K562 (cell line): ENCODE measurements around the gene LY6G5B. TPM values are rescaled to one million over a fixed set of nuclear protein-coding genes. Genes with fewer than 3 reads are reported as not detected.

Experiments used
- ETS1 ChIP-seq: conservative IDR thresholded peaks from 2 replicates; pipeline ENCODE4 v1.6.1; 2011; ENCODE audit warnings: low read depth, mild to moderate bottlenecking, low read length; ENCODE audit not compliant: control insufficient read depth
- POLR2G ChIP-seq: fragments of 200-400 bp; formaldehyde crosslinking; IDR thresholded peaks from 2 replicates; pipeline ENCODE4 v1.6.1; 2017; ENCODE audit warnings: low read depth, mild to moderate bottlenecking, antibody characterized with exemption, low read length, moderate library complexity
- RBM22 ChIP-seq: fragments of 200-400 bp; formaldehyde crosslinking; IDR thresholded peaks from 2 replicates; pipeline ENCODE4 v1.6.1; 2018; ENCODE audit warnings: low read length, low read depth; ENCODE audit not compliant: poor library complexity, severe bottlenecking
- SMARCA5 ChIP-seq: fragments of 450-650 bp; IDR thresholded peaks from 2 replicates; pipeline ENCODE4 v1.6.1; 2016
- SPI1 ChIP-seq: IDR thresholded peaks from 2 replicates; pipeline ENCODE4 v1.6.1; 2011; ENCODE audit warnings: low read depth, low read length, control low read depth, borderline replicate concordance
- polyA plus RNA-seq, 8 experiments: library from polyadenylated mRNA; depleted of rRNA in 4 of 8; stranded (reverse) in 5 of 8; unstranded in 3 of 8; fragments of >200 nt; fragmentation: Nextera tagmentation in 2 of 8; fragmentation: Illumina TruSeq in 1 of 8; extraction: Ambion mirVana in 2 of 8; extraction: Trizol in 1 of 8; gene quantifications; 2 replicates each; pipeline versions ENCODE4 v1.2.1 to v1.2.3, GENCODE V29; 2011 to 2014; ENCODE audit warnings: inconsistent platforms in 1 of 8, missing spikeins in 1 of 8
- total RNA-seq, 7 experiments: library from RNA; depleted of rRNA in 6 of 7; stranded (reverse); fragments of >200 nt in 6 of 7; fragmentation: Illumina TruSeq in 2 of 7; extraction: Trizol in 2 of 7; gene quantifications; 2 replicates each; pipeline versions ENCODE4 v1.2.1 to v1.2.3, GENCODE V29; 2011 to 2021; ENCODE audit warnings: low replicate concordance in 1 of 7
- TF ChIP-seq, protein P1 (sequence below), 2 experiments: fragments of 450-650 bp; formaldehyde crosslinking in 1 of 2; IDR thresholded peaks; 2 replicates each; pipeline versions ENCODE4 v1.4.0 to v1.6.1; 2014 to 2020; ENCODE audit warnings: mild to moderate bottlenecking in 2 of 2, borderline replicate concordance in 1 of 2, low read depth in 1 of 2

LY6G5B gene
- total and polyA plus RNA-seq, 9 of the 15 experiments (the other 6 are each of a cell fraction or from before 2014, with no cell fraction given): 6.0 to 27.0 (median 7.5) TPM

DNA sequence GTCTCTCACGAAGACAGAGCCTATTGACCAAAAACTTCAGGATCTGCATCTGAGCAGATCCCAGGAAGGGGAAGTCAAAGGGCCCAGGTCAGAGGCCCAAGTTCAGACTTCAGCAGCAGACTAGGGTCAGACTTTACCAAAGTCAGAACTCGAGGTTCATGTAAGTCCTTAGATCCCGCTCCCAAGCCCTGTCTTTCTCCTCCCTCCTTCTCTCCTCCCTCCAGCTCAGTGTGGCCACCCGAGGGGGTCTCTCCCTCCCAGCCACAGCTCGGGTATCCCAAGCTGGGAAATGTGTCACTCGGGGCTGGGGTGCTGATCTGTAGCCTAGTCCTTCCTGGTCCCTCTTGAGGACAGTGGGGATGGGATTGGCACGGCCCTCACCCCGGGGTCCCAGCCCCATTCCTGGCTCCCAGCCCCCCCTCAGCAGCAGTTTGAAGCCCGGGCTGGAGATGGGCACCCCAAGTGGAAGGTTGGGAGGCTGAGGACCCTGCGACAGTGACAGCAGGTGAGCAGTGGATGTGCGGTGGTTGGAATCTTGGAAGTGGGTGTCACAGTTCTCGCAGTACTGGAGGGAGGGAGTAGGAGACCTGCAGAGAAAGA lies 7.6 kb upstream of the LY6G5B start (continued):
- peak; percentile 47; the same call in 1 of the 2 replicates for TF ChIP-seq SPI1
- TF ChIP-seq SMARCA5: no peak
- TF ChIP-seq, protein P1, sequence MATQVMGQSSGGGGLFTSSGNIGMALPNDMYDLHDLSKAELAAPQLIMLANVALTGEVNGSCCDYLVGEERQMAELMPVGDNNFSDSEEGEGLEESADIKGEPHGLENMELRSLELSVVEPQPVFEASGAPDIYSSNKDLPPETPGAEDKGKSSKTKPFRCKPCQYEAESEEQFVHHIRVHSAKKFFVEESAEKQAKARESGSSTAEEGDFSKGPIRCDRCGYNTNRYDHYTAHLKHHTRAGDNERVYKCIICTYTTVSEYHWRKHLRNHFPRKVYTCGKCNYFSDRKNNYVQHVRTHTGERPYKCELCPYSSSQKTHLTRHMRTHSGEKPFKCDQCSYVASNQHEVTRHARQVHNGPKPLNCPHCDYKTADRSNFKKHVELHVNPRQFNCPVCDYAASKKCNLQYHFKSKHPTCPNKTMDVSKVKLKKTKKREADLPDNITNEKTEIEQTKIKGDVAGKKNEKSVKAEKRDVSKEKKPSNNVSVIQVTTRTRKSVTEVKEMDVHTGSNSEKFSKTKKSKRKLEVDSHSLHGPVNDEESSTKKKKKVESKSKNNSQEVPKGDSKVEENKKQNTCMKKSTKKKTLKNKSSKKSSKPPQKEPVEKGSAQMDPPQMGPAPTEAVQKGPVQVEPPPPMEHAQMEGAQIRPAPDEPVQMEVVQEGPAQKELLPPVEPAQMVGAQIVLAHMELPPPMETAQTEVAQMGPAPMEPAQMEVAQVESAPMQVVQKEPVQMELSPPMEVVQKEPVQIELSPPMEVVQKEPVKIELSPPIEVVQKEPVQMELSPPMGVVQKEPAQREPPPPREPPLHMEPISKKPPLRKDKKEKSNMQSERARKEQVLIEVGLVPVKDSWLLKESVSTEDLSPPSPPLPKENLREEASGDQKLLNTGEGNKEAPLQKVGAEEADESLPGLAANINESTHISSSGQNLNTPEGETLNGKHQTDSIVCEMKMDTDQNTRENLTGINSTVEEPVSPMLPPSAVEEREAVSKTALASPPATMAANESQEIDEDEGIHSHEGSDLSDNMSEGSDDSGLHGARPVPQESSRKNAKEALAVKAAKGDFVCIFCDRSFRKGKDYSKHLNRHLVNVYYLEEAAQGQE (IDR thresholded peaks at IDR 0.05; ENCODE audit: borderline replicate concordance): no peak
- TF ChIP-seq, protein P1 (CRISPR knock-in tag; IDR thresholded peaks at IDR 0.05; ENCODE audit: low read depth): no peak
- no peak for TF ChIP-seq ETS1
- peak; percentile 67 for TF ChIP-seq POLR2G
- TF ChIP-seq RBM22: no peak
